CD4-positive, alpha-beta T cell (primary cell): Measurements from ENCODE around the gene TIGIT. TPM values are rescaled to one million over a fixed set of nuclear protein-coding genes. Genes with fewer than 3 reads are reported as not detected.

Experiments
- ATAC-seq: fragments of 200-7000 bp; cut with Tn5 transposase; one replicate; pipeline ENCODE4 v1.10.0; 2022; ENCODE audit warnings: mild to moderate bottlenecking; ENCODE audit not compliant: poor library complexity
- CTCF ChIA-PET: fragments of 350-600 bp; sonication (Branson Sonifier 250); formaldehyde crosslinking; loops from one replicate; lab custom pipeline; 2021; ENCODE audit warnings: antibody characterized with exemption, inconsistent platforms; lab: Charles Lee
- POLR2A ChIA-PET: fragments of 350-600 bp; sonication (Branson Sonifier 250); formaldehyde crosslinking; loops from one replicate; lab custom pipeline; 2021; ENCODE audit warnings: antibody characterized with exemption, inconsistent platforms; lab: Charles Lee
- DNase-seq, 14 experiments: peaks; one replicate each; pipeline ENCODE4 v3.0.0-alpha.2; 2013 to 2020; ENCODE audit warnings: mixed read lengths in 2 of 14
- H3K27ac ChIP-seq, 2 donors: one replicate each; pipeline versions ENCODE4 v1.5.1 to v1.7.0; 2013; ENCODE audit warnings: low read length in 2 of 2, low read depth in 1 of 2, mild to moderate bottlenecking in 1 of 2
- H3K27me3 ChIP-seq, 2 experiments: 1 replicate in 1 of 2; 2 replicates in 1 of 2; pipeline versions ENCODE4 v1.6.1 to v1.7.0; 2013; ENCODE audit warnings: low read length in 2 of 2, control low read depth in 1 of 2, mild to moderate bottlenecking in 1 of 2, moderate library complexity in 1 of 2; ENCODE audit not compliant: insufficient read depth in 2 of 2, control insufficient read depth in 1 of 2
- H3K36me3 ChIP-seq: one replicate; pipeline ENCODE4 v1.6.1; 2013; ENCODE audit warnings: low read length, control low read depth; ENCODE audit not compliant: insufficient read depth
- H3K4me1 ChIP-seq: one replicate; pipeline ENCODE4 v1.6.1; 2013; ENCODE audit warnings: low read length, control low read depth; ENCODE audit not compliant: insufficient read depth
- H3K4me3 ChIP-seq: one replicate; pipeline ENCODE4 v1.5.1; 2013; ENCODE audit warnings: mild to moderate bottlenecking, low read length, moderate library complexity
- H3K9me3 ChIP-seq, 2 experiments: 1 replicate in 1 of 2; 2 replicates in 1 of 2; pipeline versions ENCODE4 v1.6.1 to v1.7.0; 2013; ENCODE audit warnings: low read length in 2 of 2, mild to moderate bottlenecking in 2 of 2, control low read depth in 1 of 2, moderate library complexity in 1 of 2; ENCODE audit not compliant: control insufficient read depth in 1 of 2, insufficient read depth in 1 of 2
- H3K27ac Mint-ChIP-seq: one replicate; pipeline ENCODE4 v1.8.0; 2020; ENCODE audit warnings: mixed read lengths
- H3K27me3 Mint-ChIP-seq: one replicate; pipeline ENCODE4 v1.8.0; 2021; ENCODE audit warnings: mixed read lengths
- H3K36me3 Mint-ChIP-seq: one replicate; pipeline ENCODE4 v1.8.0; 2021; ENCODE audit warnings: low read depth, mixed read lengths
- H3K4me1 Mint-ChIP-seq: one replicate; pipeline ENCODE4 v1.8.0; 2021; ENCODE audit warnings: low read depth, mixed read lengths
- H3K4me3 Mint-ChIP-seq: one replicate; pipeline ENCODE4 v1.8.0; 2020; ENCODE audit warnings: mild to moderate bottlenecking, mixed read lengths
- H3K9me3 Mint-ChIP-seq: one replicate; pipeline ENCODE4 v1.8.0; 2020; ENCODE audit warnings: mixed read lengths
- intact Hi-C, 2 experiments: fragments of 100-400 bp; cut with DNase I in 1 of 2; cut with micrococcal nuclease in 1 of 2; formaldehyde crosslinking; loops; one replicate each; pipeline versions ENCODE4 v1.15.1 to v1.9.0; 2023 to 2025; cut with DNase I, micrococcal nuclease
- total RNA-seq, 174 experiments: library from RNA in 2 of 174; stranded (reverse) in 2 of 174; gene quantifications; one replicate each; pipeline ENCODE4 v1.2.3 and lab custom pipeline; 2021 to 2026
- TF ChIP-seq, protein P1 (sequence below): fragments of 200-600 bp; IDR thresholded peaks from one replicate; pipeline ENCODE4 v1.8.0; 2022; ENCODE audit warnings: antibody characterized with exemption, mild to moderate bottlenecking

The TIGIT gene
- total RNA-seq, 2 experiments from 2014 or later, result 3.5 to 4.2 TPM

DNA sequence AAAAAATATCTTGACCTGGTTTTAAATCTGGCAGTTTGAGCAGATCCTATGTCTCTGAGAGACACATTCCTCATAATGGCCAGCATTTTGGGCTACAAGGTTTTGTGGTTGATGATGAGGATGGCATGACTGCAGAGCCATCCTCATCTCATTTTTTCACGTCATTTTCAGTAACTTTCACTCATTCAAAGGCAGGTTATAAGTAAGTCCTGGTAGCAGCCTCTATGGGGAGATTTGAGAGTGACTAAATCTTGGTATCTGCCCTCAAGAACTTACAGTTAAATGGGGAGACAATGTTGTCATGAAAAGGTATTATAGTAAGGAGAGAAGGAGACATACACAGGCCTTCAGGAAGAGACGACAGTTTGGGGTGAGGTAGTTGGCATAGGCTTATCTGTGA, 14.5 kb downstream of the TIGIT start:
- Mint-ChIP-seq H3K4me3 (peak overlapping the region; percentile 14), H3K9me3 (no peaks in the 10 kb centered on the region), H3K36me3 (no peaks in the 10 kb centered on the region), H3K27ac (peak overlapping the region; percentile 75), H3K27me3 (no peaks in the 10 kb centered on the region), H3K4me1 (peaks cover 37% of the 10 kb centered on the region)
- DNase-seq, result peak in 2 of 14 experiments; percentile 44 to 50
- ChIA-PET POLR2A (interaction anchor here (0.9 to 2.8 kb wide), 5 partner anchors 10 to 839 kb away, joined by 3 to 24 read pairs (median 6); partner anchors contain the start of gene ZBTB20), CTCF (interaction anchor here (1.2 to 2.2 kb wide), 2 partner anchors 17 to 1476 kb away, joined by 4 to 8 read pairs; no protein-coding TSS in a partner anchor)
- Histone ChIP-seq H3K4me3 (peak overlapping the region; percentile 18), H3K9me3 (no peaks in the 10 kb centered on the region), H3K27me3 (no peaks in the 10 kb centered on the region), H3K27ac (peak overlapping the region; percentile 51 to 81), H3K36me3 (peaks cover 4% of the 10 kb centered on the region), H3K4me1 (peaks cover 56% of the 10 kb centered on the region)
- intact Hi-C loops, result no loop called here
- peak; percentile 34 for ATAC-seq
- TF ChIP-seq, protein P1, sequence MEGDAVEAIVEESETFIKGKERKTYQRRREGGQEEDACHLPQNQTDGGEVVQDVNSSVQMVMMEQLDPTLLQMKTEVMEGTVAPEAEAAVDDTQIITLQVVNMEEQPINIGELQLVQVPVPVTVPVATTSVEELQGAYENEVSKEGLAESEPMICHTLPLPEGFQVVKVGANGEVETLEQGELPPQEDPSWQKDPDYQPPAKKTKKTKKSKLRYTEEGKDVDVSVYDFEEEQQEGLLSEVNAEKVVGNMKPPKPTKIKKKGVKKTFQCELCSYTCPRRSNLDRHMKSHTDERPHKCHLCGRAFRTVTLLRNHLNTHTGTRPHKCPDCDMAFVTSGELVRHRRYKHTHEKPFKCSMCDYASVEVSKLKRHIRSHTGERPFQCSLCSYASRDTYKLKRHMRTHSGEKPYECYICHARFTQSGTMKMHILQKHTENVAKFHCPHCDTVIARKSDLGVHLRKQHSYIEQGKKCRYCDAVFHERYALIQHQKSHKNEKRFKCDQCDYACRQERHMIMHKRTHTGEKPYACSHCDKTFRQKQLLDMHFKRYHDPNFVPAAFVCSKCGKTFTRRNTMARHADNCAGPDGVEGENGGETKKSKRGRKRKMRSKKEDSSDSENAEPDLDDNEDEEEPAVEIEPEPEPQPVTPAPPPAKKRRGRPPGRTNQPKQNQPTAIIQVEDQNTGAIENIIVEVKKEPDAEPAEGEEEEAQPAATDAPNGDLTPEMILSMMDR, result no peak

DNA sequence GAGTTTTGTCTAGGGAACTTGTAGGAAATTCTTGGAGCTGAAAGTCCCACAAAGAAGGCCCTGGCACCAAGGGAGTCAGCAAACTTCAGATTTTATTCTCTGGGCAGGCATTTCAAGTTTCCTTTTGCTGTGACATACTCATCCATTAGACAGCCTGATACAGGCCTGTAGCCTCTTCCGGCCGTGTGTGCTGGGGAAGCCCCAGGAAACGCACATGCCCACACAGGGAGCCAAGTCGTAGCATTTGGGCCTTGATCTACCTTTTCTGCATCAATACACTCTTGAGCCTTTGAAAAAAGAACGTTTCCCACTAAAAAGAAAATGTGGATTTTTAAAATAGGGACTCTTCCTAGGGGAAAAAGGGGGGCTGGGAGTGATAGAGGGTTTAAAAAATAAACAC, 15.0 kb downstream of the TIGIT start:
- DNase-seq, result peak; percentile 28 to 89 (median 50)
- Mint-ChIP-seq H3K4me1 (peaks cover 42% of the 10 kb centered on the region), H3K36me3 (no peaks in the 10 kb centered on the region), H3K27ac (peak overlapping the region; percentile 75), H3K27me3 (no peaks in the 10 kb centered on the region), H3K4me3 (peak overlapping the region; percentile 14), H3K9me3 (no peaks in the 10 kb centered on the region)
- CTCF ChIA-PET, result no interaction called here
- Histone ChIP-seq H3K27ac (peak overlapping the region; percentile 51 to 81), H3K9me3 (no peaks in the 10 kb centered on the region), H3K36me3 (peaks cover 4% of the 10 kb centered on the region), H3K27me3 (no peaks in the 10 kb centered on the region), H3K4me1 (peaks cover 56% of the 10 kb centered on the region), H3K4me3 (peak overlapping the region; percentile 18)
- ATAC-seq, result peak; percentile 92
- POLR2A ChIA-PET, result interaction anchor here (0.8 to 2.8 kb wide), 2 partner anchors 10 to 11 kb away, joined by 3 to 15 read pairs; no protein-coding TSS in a partner anchor
- TF ChIP-seq, protein P1, result no peak
- intact Hi-C loops, result no loop called here

DNA sequence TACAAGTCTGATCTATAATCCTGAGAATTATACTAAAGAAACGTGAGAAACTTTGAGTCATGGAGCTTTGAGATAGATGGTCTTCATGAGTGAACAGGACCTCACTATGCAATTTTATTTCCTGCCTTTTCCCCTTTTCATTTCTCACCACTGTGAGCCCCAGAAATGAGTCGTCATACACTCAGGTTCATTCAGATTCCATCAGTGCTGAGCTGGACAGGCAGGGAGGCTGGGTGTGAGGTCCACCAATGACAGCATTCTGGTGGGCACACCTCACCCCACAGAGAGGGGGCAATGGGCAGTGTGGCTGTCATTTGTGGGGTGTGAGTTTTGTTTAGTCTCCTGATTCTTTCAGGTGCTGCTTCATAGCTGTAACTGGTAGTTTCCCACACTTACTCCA, 16.9 kb downstream of the TIGIT start:
- Histone ChIP-seq H3K9me3 (no peaks in the 10 kb centered on the region), H3K4me1 (peaks cover 53% of the 10 kb centered on the region), H3K4me3 (no peak overlapping the region), H3K36me3 (peaks cover 4% of the 10 kb centered on the region), H3K27ac (no peak overlapping the region), H3K27me3 (no peaks in the 10 kb centered on the region)
- DNase-seq (no peak), ATAC-seq (no peak)
- Mint-ChIP-seq H3K36me3 (no peaks in the 10 kb centered on the region), H3K4me3 (no peak overlapping the region), H3K27me3 (no peaks in the 10 kb centered on the region), H3K27ac (no peak overlapping the region), H3K9me3 (no peaks in the 10 kb centered on the region), H3K4me1 (peaks cover 55% of the 10 kb centered on the region)
- CTCF ChIA-PET, result no interaction called here
- intact Hi-C loops, result no loop called here
- POLR2A ChIA-PET, result interaction anchor here (0.9 kb wide), 1 partner anchor 97 kb away, joined by 3 read pairs; no protein-coding TSS in a partner anchor
- TF ChIP-seq, protein P1, result no peak
